Measurements from ENCODE around the gene TMEM245.

The TMEM245 gene

DNA sequence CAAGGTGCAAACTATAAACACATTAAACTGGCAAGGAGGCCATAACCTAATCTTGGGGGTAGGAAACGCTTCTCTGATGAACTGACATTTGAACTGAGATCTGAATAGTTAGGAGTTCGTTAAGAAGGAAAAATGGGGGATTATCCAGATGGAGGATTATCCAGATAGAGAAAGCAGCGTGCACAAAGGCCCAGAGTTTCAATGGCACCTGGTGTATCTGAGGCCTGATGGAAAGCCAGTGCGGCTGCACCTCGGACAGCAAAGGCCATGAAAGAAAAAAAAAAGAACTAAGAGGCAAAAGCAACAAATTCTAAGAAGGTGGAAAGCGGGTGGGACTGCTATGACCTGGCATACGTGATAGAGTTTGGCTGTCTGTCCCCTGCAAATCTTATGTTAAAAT, 93.4 kb downstream of the TMEM245 start:
- DNase-seq (ENCODE audit: low read depth in 3 of 3): no peak

DNA sequence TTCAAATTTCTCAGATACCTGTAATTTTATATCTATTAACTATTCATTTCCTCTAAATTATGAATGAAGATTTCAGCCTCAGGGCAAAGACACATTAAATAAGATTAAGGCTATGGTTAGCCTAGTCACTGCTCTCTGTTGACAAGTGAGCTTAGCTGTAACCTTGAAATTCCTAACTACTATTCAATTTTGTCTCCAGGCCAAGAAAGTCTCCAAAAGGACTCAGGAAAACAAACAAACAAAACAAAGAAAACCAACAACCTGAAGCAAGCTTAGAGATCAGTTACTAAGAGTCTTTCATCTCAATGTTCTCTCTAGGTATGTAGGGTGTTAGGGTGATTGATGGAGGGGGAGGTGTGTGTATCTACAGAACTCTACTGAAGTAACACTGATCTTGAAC, 96.9 kb downstream of the TMEM245 start:
- no peak for DNase-seq (ENCODE audit: low read depth in 3 of 3)

DNA sequence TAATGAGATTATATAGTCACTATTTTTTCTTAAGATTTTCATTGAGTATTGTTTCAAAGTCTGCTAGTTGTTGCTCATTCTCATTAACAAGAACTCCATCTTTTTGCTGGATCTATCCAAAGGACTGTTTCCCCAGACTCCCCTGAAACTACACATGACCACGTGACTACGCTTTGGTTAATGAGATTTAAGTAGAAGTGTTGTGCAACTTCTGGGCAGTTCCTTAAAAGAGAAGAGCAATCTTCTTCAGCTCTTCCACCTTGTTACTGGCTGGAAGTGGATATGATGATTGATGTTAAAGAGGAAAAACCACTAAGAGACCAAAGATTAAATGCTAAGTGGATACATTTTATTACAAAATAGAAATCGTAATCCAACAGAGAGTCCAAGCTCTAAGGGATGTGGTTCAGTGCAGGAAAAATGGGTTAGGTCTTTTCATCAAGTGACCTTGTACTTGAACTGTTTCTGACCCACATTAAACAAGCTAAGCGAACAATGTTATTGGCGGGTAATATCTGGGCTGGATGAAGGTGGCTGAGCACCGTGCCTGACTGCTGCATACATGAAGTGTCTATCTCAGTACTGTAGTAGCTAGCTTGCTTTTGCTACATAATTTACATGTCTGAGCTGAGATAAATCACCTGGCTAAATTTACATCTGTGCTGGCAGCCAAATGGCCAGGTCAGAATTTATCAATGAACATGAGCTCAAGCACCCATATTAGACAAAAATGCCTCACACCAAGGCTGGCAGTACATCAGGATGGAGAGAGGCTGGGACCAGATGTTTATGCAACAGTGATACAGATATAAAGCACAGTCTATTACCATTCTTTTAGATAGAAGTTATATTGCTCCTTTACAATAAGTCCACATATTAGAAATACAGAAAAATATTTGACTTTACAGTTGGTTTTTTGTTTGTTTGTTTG, 98.9 kb downstream of the TMEM245 start:
- DNase-seq (ENCODE audit: low read depth in 3 of 3): no peak

DNA sequence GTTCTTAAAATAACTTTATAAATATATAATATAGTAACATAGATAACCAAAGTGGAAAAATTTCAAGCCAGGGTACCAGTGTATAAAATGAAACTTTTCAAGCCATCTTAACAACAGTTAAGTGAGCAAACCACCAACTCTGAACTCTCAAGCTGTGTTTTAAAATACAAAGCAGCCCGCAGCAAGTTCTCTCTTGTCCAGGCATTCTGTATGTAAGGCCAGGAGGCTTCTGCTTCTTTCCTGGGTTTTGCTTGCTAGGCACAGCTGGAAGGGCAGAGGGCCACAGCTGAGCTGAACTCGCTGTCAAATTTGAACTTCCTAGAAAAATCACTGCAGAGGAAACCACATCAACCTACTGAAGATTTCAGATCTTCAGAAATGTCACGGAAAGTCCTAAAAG, 99.6 kb downstream of the TMEM245 start:
- no peak for DNase-seq (ENCODE audit: low read depth in 3 of 3)

DNA sequence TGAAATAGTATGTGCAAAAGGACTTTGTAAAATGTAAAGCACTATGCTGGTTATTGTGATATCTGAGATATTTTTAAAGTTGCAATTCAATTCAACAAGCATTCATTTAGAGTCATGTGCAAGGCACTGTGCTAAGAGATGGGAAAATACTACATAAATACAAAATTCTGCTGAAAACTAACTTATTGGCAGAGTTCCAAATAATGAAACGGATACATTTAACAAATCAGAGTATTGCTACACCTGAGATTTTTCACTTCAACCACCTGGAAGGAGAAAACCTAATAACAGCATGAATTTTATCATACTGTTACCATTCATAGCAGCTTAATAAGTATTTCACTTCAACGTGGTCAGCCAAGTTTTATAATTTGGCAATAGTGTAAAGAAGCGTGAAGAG, 100.3 kb downstream of the TMEM245 start:
- no peak for DNase-seq (ENCODE audit: low read depth in 3 of 3)

DNA sequence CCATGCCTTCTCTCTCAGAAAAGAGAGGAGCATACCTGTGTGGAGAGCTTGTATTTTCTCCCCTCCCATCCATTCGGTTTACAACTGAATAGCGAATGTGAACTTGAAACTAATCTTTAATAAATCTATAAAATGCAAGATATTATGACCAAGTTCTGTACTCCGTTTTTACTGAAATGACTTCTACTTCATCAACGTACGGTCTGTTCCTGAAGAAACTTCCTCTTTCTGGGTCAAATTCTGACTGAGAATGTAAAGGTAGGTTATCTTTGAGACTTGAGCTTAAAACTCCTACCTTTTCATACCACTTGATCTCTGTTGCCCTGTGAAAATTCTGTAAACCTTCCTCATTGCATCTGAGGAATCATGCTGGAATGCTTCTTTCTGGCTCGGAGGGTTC, 102.3 kb downstream of the TMEM245 start:
- no peak for DNase-seq (ENCODE audit: low read depth in 3 of 3)

DNA sequence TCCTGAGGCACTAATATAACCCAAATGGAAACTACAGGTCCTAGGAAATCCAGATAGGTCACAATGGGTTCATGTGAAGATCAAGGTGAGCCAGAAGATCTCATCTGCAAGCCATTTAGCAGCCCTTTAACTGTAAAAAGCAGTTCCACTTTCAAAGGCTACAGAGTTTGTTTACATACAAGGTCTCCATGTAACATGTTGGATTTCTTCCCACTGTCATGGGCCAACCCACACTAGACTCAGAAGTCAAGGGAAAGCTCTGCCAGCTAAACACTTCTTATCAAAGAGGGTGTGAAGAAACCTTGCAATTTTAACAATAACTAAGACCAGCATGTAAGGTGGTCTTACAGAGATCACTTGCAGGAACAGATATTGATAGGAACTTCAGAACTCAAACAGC, 102.7 kb downstream of the TMEM245 start:
- DNase-seq (ENCODE audit: low read depth in 3 of 3): no peak

DNA sequence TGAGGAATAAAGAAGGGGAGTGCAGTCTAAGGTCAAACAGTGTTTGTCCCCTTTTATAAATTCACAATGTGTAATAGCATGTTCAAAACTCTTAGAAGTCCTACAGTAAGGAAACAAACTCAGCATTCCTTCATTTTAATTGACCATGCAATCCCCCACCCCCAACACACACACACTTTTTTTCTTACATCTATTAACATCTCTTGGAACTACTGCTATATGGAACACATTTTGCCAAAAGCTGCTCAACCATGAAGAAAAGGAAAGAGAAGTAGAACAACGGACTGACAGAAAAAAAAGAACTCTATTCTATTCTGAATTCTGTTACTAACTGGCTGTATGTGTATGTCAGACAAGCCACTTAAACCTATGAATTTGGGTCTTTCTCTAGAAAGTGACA, 103.6 kb downstream of the TMEM245 start:
- no peak for DNase-seq (ENCODE audit: low read depth in 3 of 3)

DNA sequence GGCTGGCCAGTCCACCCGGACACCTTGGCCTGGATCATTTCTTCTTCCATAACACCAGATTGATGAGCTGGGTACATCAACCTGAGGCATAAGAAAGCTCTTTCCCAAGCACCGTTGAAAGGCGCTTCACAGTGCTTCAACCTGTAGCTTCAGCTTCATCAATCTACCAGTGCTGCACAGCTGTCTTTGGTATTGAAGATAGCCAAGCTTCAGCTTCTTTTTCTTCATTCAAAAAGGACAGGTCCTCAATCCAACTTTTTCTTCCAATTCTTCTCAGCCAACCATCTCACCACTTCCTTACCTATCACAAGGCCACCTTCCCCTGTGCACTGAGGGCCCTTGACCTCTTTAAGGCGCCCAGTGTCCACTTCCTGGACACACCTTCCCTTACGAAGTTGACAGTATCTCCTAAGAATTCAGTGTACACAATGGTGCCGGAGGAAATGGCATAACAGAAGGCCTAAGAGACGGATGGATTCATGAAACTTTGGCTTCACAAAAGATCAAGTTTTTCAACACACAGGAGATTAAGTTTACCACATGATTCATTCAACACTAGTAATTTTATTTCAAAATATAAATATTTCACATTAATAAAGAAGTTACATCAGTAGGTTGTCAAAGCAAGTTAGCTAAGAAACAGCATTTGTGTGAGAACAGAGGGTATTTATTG, 105.0 kb downstream of the TMEM245 start:
- DNase-seq (ENCODE audit: low read depth in 3 of 3): no peak

DNA sequence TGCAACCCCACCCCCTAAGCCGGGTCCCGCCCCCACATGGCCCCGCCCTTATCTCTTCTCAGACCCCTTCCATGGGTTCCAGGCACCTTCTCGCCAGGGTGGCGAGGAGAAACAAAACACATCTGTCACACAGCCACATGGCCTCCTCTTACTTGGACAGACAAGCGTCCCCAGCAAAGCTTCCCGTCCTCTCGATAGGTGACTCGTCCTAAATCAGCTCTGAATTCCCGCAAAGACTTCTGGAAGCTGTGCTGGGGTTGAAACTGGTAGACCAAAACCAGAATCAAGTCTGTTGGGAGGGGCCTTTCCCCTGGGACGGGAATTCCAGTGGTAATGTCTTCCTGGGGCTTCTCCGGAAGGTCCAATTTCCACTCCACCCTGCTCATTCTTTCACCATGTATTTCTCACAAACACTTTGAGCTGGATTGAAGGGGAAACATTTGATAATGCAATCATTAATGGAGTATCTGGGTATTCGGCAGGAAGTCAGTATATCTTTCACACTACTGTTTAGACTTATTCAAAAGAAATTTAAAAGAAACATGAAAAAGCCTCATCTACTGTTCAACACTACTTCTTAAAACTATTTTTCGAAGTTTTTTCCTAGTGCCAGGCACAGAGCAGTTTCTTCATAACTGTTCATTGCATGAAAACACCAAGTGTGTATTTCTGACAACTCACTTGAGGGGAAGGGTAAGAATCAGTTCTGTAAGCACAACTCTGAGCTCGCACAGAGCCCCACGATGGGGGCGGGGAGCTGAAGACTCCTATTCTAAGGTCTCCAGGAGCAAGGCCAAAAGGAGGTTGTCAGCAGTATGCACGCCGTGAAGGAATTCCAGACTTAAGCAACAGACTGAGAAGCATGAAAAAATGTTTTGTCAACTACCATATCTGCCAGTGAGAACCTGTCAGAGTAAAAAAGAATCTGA, 105.8 kb downstream of the TMEM245 start:
- no peak for DNase-seq (ENCODE audit: low read depth in 3 of 3)

DNA sequence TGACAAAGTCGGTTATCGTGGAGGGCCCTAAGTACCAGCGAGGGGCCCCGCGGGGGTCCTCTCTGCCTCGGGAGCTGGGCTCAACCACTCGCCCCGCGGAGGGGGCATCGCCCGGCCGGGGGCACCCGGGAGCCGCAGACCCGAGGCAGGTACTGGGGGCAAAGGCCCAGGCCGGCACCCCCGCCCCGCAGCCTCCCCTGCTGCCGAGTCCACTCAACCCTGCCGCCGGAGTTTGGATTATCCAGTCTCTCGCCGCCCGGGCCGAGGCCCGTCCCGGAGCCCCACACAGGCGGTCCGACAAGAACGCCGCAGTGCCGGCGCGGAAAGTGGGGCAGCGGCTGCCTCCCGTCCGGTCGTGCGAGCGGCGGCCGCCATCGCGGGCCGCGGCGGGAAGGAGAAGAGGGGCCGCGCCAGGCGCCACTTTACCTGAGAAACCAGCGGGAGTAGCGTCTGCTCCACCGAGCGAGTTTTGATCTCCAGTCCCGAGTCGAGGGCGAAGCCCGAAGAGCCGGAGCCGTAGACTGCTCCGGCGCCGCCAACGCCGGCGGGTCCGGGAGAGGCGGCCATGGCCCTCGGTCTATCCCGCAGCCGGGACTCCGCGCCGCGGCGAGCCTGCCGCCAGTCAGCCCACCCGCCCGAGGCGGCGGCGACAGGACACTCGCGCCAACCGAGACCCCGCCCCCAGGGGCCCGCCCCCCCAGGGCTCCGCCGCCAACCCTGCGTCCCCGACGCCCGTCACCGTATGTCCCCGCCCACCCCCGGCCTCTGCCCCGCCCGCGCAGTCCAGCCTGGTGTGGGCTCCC, 106.7 kb downstream of the TMEM245 start, which contains the start of gene CTNNAL1:
TSS of gene CTNNAL1 (minus strand) at position 624 of the 803 bp plus-strand sequence. CDS start at position 567, 57 bp downstream.
- DNase-seq (ENCODE audit: low read depth in 3 of 3): peak; percentile 52 to 87 (median 69)

DNA sequence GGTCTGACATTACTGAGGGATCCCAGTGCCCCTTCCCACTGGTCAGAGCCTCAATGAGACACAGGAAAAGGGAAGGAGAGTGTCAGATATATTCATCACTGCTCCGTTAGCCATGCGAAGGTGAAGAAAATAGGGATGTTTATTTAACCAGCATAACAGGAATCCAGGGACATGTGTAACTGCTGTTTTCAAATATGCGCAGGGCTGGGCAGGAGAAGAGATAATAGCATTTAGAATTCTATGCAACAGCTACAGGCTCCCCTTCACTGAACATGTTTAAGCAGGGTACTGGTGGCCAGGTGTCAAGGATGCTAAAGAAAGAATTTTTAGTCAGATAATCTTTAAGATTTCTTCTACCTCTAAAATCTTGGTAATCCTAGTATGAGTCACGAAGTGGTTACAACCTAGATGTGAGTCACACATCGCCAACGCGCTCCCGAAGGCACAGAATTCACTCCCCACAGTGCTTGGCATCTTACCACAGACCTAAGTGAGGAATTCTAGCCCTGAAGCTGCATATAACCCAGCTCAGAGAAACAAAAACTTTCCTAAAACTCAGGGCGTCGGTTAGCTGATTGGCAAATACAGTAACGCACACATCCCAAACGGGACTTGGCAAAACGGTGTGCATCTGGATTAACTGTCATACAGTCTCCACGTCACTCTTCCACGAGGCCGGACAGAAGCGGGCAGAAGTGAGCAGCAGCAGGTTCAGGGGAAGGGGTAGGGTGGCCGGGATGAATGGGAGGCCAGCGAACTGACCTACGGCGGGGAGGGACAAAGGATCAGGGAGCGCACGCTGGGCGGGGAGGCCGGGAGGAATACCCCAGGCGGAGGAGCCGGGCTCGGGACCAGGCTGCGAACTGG, 107.5 kb downstream of the TMEM245 start:
- peak in 2 of 3 experiments; percentile 26 to 48 for DNase-seq (ENCODE audit: low read depth in 3 of 3)

DNA sequence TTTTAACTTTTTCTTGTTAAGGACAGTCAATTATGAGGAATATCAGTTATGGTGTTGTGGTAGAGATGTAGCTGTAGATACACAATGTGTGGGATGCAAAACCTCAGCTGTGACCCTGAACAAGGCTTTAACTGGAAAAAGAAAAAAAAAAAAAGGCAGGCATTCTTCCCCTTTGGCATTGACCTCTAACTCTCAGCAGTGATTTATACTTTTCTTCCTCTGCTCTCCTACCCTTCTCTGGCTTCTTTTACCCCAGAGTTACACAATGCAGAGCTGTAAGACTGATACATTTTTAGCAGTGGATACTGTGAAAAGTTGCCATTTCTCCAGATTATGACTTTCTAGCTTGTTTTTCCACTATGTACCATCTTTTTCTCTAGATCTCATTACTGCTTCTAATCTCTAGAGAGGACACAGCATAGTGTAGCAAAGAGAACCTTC, 108.5 kb downstream of the TMEM245 start:
- DNase-seq (ENCODE audit: low read depth in 3 of 3): no peak

DNA sequence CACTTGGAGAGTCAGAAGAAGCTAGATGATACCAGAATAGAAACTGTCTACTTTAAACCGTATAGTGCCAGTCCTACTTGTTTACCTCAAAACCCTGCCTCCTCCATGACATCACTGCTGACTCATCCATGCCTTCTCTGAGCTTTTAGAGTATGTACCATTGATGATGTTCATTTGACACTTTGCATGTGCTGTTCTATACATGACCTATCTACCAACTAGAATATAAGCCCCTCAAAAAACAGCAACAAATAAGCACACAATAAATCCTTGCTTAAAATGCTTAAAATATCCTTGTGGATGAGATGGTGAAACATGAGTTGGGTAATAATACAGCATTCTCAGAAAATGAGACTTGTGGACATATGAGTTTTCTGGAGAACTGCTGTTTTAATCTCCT, 109.0 kb downstream of the TMEM245 start:
- DNase-seq (ENCODE audit: low read depth in 3 of 3): peak; percentile 36 to 45 (median 36)

DNA sequence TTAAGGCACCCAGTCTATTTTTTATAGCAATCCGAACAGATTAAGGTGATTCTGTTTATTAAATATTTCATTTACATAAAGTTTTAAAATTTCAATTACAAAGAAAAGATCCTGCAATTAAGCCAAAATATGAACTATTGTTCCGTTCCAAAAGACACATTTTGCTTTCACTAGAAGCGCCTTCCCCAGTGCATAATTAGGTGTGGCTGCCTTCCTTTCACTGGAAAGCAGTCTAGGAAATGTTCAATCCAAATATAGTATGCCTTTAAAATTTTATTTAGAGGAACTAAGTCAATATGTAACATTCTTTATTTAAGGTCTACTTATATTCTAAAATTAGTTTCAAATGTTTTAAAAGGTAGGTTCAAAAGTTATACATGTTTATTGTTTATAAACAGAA, 114.1 kb downstream of the TMEM245 start:
- DNase-seq (ENCODE audit: low read depth in 3 of 3): no peak

DNA sequence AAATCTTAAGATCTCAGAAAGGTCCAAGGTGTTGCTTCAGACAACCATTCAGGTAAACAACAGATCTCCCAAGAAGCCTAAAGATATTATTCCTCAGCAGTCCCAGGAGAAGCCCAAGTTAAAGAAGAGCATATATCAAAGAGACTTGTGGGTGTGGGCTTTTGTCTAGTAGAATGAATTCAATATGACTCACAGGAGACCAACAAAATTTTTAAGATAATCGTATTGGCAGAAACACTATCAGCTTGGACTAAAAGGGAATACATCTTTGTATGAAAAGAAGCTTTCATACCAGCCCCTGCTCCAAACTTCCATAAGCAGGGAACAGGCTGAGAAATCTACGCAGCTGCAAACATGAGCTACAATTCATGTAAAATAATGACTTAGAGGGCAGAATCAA, 116.6 kb downstream of the TMEM245 start:
- DNase-seq (ENCODE audit: low read depth in 3 of 3): no peak

DNA sequence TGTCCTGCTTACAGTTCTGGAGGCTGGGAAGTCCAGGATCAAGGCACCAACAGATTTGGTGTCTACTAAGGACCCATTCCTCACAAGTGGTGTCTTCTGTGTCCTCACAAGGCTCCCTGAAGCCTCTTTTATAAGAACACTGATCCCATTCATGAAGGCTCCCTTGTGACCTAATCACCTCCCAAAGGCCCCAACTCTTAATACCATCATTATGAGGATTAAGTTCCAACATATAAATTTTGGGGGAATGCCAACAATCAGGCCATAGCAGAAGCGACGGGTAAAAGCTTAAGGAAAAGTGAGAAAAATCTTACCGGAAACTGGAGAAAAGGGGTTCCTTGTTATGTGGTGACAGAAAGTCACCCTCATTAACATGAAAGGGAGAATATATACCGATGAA, 117.6 kb downstream of the TMEM245 start:
- no peak for DNase-seq (ENCODE audit: low read depth in 3 of 3)

DNA sequence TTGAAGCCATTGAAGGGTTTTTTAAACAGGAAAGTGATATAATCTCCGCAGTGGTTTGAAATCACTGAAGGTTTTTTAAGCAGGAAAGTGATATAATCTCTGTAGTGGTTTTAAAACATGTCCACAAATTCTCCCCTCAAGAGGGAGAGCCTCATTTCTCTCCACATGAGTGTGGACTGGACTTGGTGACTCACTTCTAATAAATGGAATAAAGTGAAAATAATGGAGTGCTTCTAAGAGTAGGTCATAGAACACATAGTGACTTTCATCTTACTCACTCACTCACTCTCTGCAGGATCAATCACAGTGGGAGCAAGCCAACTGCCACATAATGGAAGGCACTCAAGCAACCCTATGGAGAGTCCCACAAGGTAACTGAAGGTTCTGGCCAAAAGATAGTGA, 118.5 kb downstream of the TMEM245 start:
- DNase-seq (ENCODE audit: low read depth in 3 of 3): no peak

DNA sequence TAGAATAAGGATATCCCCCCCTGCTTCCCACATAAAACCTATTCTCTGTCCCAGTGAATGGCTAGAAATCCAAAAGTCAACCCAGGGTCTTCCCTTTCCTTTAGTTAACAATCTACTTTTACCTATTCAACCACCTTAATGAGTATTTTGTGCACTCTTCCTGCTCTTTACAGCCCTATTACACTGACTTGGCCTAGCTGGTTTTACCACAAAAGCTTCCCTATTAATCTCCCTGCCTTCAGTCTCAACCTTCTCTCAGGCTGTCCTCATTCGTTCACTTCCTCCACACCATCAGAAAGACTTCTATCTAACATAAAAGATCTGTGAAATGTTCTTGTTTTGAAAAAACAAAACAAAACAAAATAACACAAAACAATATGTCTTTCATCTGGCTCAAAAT, 122.6 kb downstream of the TMEM245 start:
- no peak for DNase-seq (ENCODE audit: low read depth in 3 of 3)

DNA sequence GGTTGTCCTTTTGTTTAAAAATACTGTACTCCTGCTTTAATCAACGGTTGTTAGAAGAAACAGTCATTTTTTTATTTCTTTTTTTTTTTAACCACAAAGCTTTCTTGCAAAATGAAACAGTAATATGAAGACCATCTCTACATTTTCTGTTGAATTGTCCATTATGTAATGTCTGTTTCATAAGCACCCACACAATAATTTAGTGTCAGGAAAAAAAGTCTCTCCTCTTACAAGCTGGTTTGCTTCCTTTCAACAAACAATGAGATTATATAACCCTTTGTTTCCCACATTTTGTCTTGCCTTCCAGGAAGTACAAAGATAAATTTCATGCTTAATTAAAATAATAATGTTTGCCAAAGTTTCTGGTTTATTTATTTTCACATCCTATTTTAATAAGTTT, 123.1 kb downstream of the TMEM245 start:
- no peak for DNase-seq (ENCODE audit: low read depth in 3 of 3)

Measured in stimulated activated CD4-positive, alpha-beta T cell treated with anti-CD3 and anti-CD28 coated beads, TNF-alpha, amount 100 ng/mL, for 24 hours (primary cell).